NCI-H510A (cell line): ENCODE results near the gene MEF2C.

Source experiments
- DNase-seq: peaks from one replicate; lab custom pipeline; 2025; lab: John Stamatoyannopoulos, UW

MEF2C gene

GRCh38 chr5:88688156-88688983 lies 194.6 kb downstream of the MEF2C start:
- no peak for DNase-seq

- no peak for DNase-seq
These were observed 195.5 kb downstream of the MEF2C start for GRCh38 chr5:88687373-88687911.

GRCh38 chr5:88686726-88687125 lies 196.3 kb downstream of the MEF2C start:
- no peak for DNase-seq

- DNase-seq, result no peak
These were observed 197.1 kb downstream of the MEF2C start for GRCh38 chr5:88685591-88686541.

GRCh38 chr5:88683506-88684135 lies 199.4 kb downstream of the MEF2C start:
- DNase-seq, result peak; percentile 81

- no peak for DNase-seq
These were observed 200.1 kb downstream of the MEF2C start for GRCh38 chr5:88682881-88683361.

- DNase-seq, result no peak
These were observed 200.9 kb downstream of the MEF2C start for GRCh38 chr5:88682131-88682530.

GRCh38 chr5:88681211-88681803 lies 201.7 kb downstream of the MEF2C start:
- DNase-seq, result no peak

- peak; percentile 31 for DNase-seq
These were observed 202.5 kb downstream of the MEF2C start for GRCh38 chr5:88680253-88681132.

GRCh38 chr5:88679638-88680037 lies 203.3 kb downstream of the MEF2C start:
- DNase-seq, result no peak

GRCh38 chr5:88678770-88679381 lies 204.1 kb downstream of the MEF2C start:
- DNase-seq, result no peak

- no peak for DNase-seq
These were observed 204.8 kb downstream of the MEF2C start for GRCh38 chr5:88677943-88678769.

- no peak for DNase-seq
These were observed 205.5 kb downstream of the MEF2C start for GRCh38 chr5:88677376-88677895.

GRCh38 chr5:88676637-88677375 lies 206.2 kb downstream of the MEF2C start:
- DNase-seq, result no peak

- DNase-seq, result peak; percentile 68
These were observed 207.0 kb downstream of the MEF2C start for GRCh38 chr5:88675708-88676636.

- no peak for DNase-seq
These were observed 207.7 kb downstream of the MEF2C start for GRCh38 chr5:88675168-88675707.
